Natural killer cell (primary cell): Measurements from ENCODE around the gene CCDC197. TPM values are rescaled to one million over a fixed set of nuclear protein-coding genes. Genes with fewer than 3 reads are reported as not detected.

Experiments used
- ATAC-seq, 3 donors: fragments of 150-1000 bp in 2 of 3; fragments of 200-7000 bp in 1 of 3; cut with Tn5 transposase; 1 replicate in 1 of 3; 2 replicates in 2 of 3; pipeline ENCODE4 v1.10.0; 2021; ENCODE audit warnings: mild to moderate bottlenecking in 2 of 3, moderate library complexity in 2 of 3
- DNase-seq, 2 donors: peaks; one replicate each; pipeline versions ENCODE4 v3.0.0 to v3.0.0-alpha.2; 2013 to 2021; ENCODE audit warnings: mixed read lengths in 1 of 2
- H3K27ac ChIP-seq: one replicate; pipeline ENCODE4 v1.5.1; 2013; ENCODE audit warnings: mild to moderate bottlenecking, low read length
- H3K27me3 ChIP-seq: one replicate; pipeline ENCODE4 v1.6.1; 2013; ENCODE audit warnings: low read length; ENCODE audit not compliant: control insufficient read depth, insufficient read depth
- H3K36me3 ChIP-seq: one replicate; pipeline ENCODE4 v1.6.1; 2013; ENCODE audit warnings: low read length; ENCODE audit not compliant: control insufficient read depth, insufficient read depth
- H3K4me1 ChIP-seq: one replicate; pipeline ENCODE4 v1.6.1; 2013; ENCODE audit warnings: low read length; ENCODE audit not compliant: control insufficient read depth, insufficient read depth
- H3K4me3 ChIP-seq: one replicate; pipeline ENCODE4 v1.5.1; 2013; ENCODE audit warnings: low read length
- H3K9me3 ChIP-seq: one replicate; pipeline ENCODE4 v1.6.1; 2013; ENCODE audit warnings: low read length; ENCODE audit not compliant: control insufficient read depth, insufficient read depth
- H3K27ac Mint-ChIP-seq, 2 donors: one replicate each; pipeline ENCODE4 v1.8.0; 2022; ENCODE audit warnings: mild to moderate bottlenecking in 2 of 2, mixed read lengths in 2 of 2, moderate library complexity in 1 of 2
- H3K27me3 Mint-ChIP-seq, 2 donors: one replicate each; pipeline ENCODE4 v1.8.0; 2022; ENCODE audit warnings: low read depth in 2 of 2, mixed read lengths in 2 of 2
- H3K36me3 Mint-ChIP-seq: one replicate; pipeline ENCODE4 v1.8.0; 2022; ENCODE audit warnings: mixed read lengths
- H3K4me1 Mint-ChIP-seq, 2 donors: one replicate each; pipeline ENCODE4 v1.8.0; 2022; ENCODE audit warnings: mixed read lengths in 2 of 2
- H3K4me3 Mint-ChIP-seq: one replicate; pipeline ENCODE4 v1.8.0; 2022; ENCODE audit warnings: mild to moderate bottlenecking, moderate library complexity, mixed read lengths
- H3K9me3 Mint-ChIP-seq, 2 donors: one replicate each; pipeline ENCODE4 v1.8.0; 2022; ENCODE audit warnings: mixed read lengths in 2 of 2
- CTCF ChIP-seq: fragments of 200-600 bp; IDR thresholded peaks from one replicate; pipeline ENCODE4 v1.8.0; 2022; ENCODE audit warnings: antibody characterized with exemption
- WGBS: methylation state at CpG from one replicate; pipeline ENCODE4 v1.1.7; 2013; ENCODE audit warnings: missing lambda C conversion rate; ENCODE audit not compliant: insufficient coverage; 5-methylcytosine and 5-hydroxymethylcytosine counted together
- intact Hi-C: fragments of 100-400 bp; cut with micrococcal nuclease; formaldehyde crosslinking; loops from one replicate; pipeline ENCODE4 v1.14.2; 2022
- total RNA-seq, 4 donors: library from RNA; stranded (reverse); fragments of 120-200 nt in 1 of 4; gene quantifications; one replicate each; pipeline versions ENCODE4 v1.2.3 to v1.2.4, GENCODE V29; 2013 to 2022

CCDC197 gene
- total RNA-seq, 3 donors from 2014 or later (not counting 1 experiment from before 2014, with no cell fraction given), result not detected

GRCh38 chr14:93953739-93954515, 43.2 kb upstream of the CCDC197 start:
- Histone ChIP-seq H3K27ac (no peak overlapping the region), H3K27me3 (no peaks in the 10 kb centered on the region), H3K4me3 (no peak overlapping the region), H3K9me3 (no peaks in the 10 kb centered on the region), H3K36me3 (no peaks in the 10 kb centered on the region), H3K4me1 (peaks cover 61% of the 10 kb centered on the region)
- no peak for ATAC-seq
- TF ChIP-seq CTCF, result no peak
- no peak overlapping the region for H3K4me3 Mint-ChIP-seq
- H3K4me1 Mint-ChIP-seq, result peaks cover 45 to 59% of the 10 kb centered on the region in 2 donors
- WGBS, result 88% methylated on average over 18 of the region's 18 CpGs
- peak overlapping the region; percentile 95 to 97 for H3K27ac Mint-ChIP-seq
- no peaks in the 10 kb centered on the region for H3K27me3 Mint-ChIP-seq
- H3K36me3 Mint-ChIP-seq, result no peaks in the 10 kb centered on the region
- intact Hi-C loops, result loop anchor here (2.0 kb wide), 1 partner anchor 17 kb away; no protein-coding TSS in a partner anchor
- no peaks in the 10 kb centered on the region for H3K9me3 Mint-ChIP-seq
- no peak for DNase-seq

GRCh38 chr14:93954516-93954830, 42.6 kb upstream of the CCDC197 start:
- Mint-ChIP-seq H3K36me3 (no peaks in the 10 kb centered on the region), H3K27ac (peak overlapping the region; percentile 95 to 97), H3K27me3 (no peaks in the 10 kb centered on the region), H3K9me3 (no peaks in the 10 kb centered on the region), H3K4me1 (peaks cover 51 to 64% of the 10 kb centered on the region in 2 donors), H3K4me3 (peak overlapping the region; percentile 88)
- intact Hi-C loops, result loop anchor here (2.0 kb wide), 1 partner anchor 16 kb away; no protein-coding TSS in a partner anchor
- Histone ChIP-seq H3K4me3 (no peak overlapping the region), H3K27ac (no peak overlapping the region), H3K9me3 (no peaks in the 10 kb centered on the region), H3K36me3 (no peaks in the 10 kb centered on the region), H3K4me1 (peaks cover 66% of the 10 kb centered on the region), H3K27me3 (no peaks in the 10 kb centered on the region)
- no peak for TF ChIP-seq CTCF
- DNase-seq (no peak), ATAC-seq (no peak)
- WGBS, result 90% methylated on average over 4 of the region's 4 CpGs

GRCh38 chr14:93954900-93955849, 41.9 kb upstream of the CCDC197 start:
- 18% methylated on average over 18 of the region's 19 CpGs for WGBS
- DNase-seq (peak; percentile 59 to 82), ATAC-seq (peak; percentile 41 to 75 (median 62))
- Histone ChIP-seq H3K4me1 (peaks cover 73% of the 10 kb centered on the region), H3K36me3 (no peaks in the 10 kb centered on the region), H3K4me3 (peak overlapping the region; percentile 28), H3K9me3 (no peaks in the 10 kb centered on the region), H3K27ac (peak overlapping the region; percentile 81), H3K27me3 (no peaks in the 10 kb centered on the region)
- H3K9me3 Mint-ChIP-seq, result no peaks in the 10 kb centered on the region
- no peaks in the 10 kb centered on the region for H3K27me3 Mint-ChIP-seq
- TF ChIP-seq CTCF, result no peak
- peak overlapping the region; percentile 88 for H3K4me3 Mint-ChIP-seq
- H3K36me3 Mint-ChIP-seq, result no peaks in the 10 kb centered on the region
- intact Hi-C loops, result loop anchor here (1.0 to 5.0 kb wide), 3 partner anchors 8 to 47 kb away; no protein-coding TSS in a partner anchor
- peak overlapping the region; percentile 95 to 97 for H3K27ac Mint-ChIP-seq
- H3K4me1 Mint-ChIP-seq, result peaks cover 58 to 70% of the 10 kb centered on the region in 2 donors
